ENCODE results near the gene RTP5. TPM values are rescaled to one million over a fixed set of nuclear protein-coding genes. Genes with fewer than 3 reads are reported as not detected.

The RTP5 gene
- total RNA-seq, 1 experiment from 2014 or later: not detected

DNA sequence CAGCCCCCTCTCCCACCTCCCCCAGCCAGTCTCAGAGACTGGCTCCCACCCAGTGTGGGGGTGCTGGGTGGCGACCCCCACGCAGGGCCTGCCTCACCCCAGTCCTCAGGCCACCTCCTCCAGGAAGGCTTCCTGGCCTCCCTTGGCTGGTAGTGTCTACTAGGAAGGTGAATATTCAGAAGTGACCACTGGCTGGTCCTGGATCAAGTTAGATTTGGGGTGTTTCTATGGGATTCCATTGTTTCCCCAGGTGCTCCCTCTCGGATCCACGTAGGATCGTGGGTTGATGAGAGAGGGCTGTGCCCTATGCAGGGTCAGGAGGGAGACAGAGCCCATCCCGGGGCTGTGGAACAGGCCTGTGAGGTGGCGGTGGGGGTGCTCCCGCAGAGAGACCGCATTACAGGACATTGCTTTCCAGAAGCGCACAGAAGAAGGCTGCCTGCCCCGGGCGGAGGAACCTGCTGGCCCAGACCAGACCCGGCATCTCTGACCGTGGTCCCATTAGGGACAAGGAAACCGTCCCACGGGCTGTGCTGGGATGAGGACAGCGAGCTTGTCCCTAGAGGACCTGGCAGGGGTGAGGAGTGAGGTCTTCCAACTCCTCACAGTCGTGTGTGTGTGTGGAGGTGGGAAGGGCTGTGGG, 14.2 kb upstream of the RTP5 start:
- DNase-seq (ENCODE audit: low read depth, low spot score) (no peak), ATAC-seq (no peak)
- H3K4me1 ChIP-seq (ENCODE audit: control insufficient read depth in 1 of 2, insufficient read depth in 2 of 2, low read length in 2 of 2): no peaks in the 10 kb centered on the region; a peak in 1 of 4 replicates
- H3K27ac ChIP-seq (ENCODE audit: low read depth, low read length): no peak overlapping the region
- H3K9ac ChIP-seq (ENCODE audit: low read length): no peak overlapping the region
- H2AFZ ChIP-seq (ENCODE audit: low read depth, low read length, poor library complexity, severe bottlenecking): no peak overlapping the region
- TF ChIP-seq, protein P1, sequence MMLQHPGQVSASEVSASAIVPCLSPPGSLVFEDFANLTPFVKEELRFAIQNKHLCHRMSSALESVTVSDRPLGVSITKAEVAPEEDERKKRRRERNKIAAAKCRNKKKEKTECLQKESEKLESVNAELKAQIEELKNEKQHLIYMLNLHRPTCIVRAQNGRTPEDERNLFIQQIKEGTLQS (IDR thresholded peaks at IDR 0.05): no peak
- TF ChIP-seq RAD21 (IDR thresholded peaks at IDR 0.05; ENCODE audit: low read depth) (no peak), SP1 (IDR thresholded peaks at IDR 0.05; ENCODE audit: low read depth) (no peak), CBX3 (IDR thresholded peaks at IDR 0.05; ENCODE audit: low read depth) (no peak), FOSL1 (IDR thresholded peaks at IDR 0.05; ENCODE audit: low read depth) (no peak), SRF (IDR thresholded peaks at IDR 0.05; ENCODE audit: low read depth) (no peak), POLR2A (IDR thresholded peaks at IDR 0.05; ENCODE audit: borderline replicate concordance, extremely low read depth, insufficient read depth, insufficient read length) (no peak), YY1 (IDR thresholded peaks at IDR 0.05; ENCODE audit: extremely low read depth, insufficient replicate concordance, low read depth, low read length) (no peak)
- TF ChIP-seq, protein P2, sequence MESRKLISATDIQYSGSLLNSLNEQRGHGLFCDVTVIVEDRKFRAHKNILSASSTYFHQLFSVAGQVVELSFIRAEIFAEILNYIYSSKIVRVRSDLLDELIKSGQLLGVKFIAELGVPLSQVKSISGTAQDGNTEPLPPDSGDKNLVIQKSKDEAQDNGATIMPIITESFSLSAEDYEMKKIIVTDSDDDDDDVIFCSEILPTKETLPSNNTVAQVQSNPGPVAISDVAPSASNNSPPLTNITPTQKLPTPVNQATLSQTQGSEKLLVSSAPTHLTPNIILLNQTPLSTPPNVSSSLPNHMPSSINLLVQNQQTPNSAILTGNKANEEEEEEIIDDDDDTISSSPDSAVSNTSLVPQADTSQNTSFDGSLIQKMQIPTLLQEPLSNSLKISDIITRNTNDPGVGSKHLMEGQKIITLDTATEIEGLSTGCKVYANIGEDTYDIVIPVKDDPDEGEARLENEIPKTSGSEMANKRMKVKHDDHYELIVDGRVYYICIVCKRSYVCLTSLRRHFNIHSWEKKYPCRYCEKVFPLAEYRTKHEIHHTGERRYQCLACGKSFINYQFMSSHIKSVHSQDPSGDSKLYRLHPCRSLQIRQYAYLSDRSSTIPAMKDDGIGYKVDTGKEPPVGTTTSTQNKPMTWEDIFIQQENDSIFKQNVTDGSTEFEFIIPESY (IDR thresholded peaks at IDR 0.05; ENCODE audit: extremely low read depth, insufficient replicate concordance, low read length): no peak
- TF ChIP-seq, protein P3, sequence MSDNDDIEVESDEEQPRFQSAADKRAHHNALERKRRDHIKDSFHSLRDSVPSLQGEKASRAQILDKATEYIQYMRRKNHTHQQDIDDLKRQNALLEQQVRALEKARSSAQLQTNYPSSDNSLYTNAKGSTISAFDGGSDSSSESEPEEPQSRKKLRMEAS (IDR thresholded peaks at IDR 0.05): no peak
- H3K36me3 ChIP-seq (ENCODE audit: control insufficient read depth in 1 of 2, insufficient read depth in 2 of 2, low read length in 2 of 2): no peaks in the 10 kb centered on the region
- ChIA-PET RAD21 (ENCODE audit: low non-redundant PET in 1 of 2, low total read pairs in 2 of 2, uncharacterized antibody in 2 of 2, unreplicated experiment in 2 of 2) (no interaction called here), POLR2A (no interaction called here), CTCF (no interaction called here)
- H3K4me3 ChIP-seq (replicated peaks in 1 of 2; ENCODE audit: low read depth in 1 of 2, low read length in 2 of 2): no peak overlapping the region
- H3K4me2 ChIP-seq (ENCODE audit: low read length): no peak overlapping the region
- H4K20me1 ChIP-seq (ENCODE audit: insufficient read depth): no peaks in the 10 kb centered on the region
- intact Hi-C loops (cut with micrococcal nuclease): no loop called here
- H3K79me2 ChIP-seq (ENCODE audit: insufficient read depth, low read length): no peaks in the 10 kb centered on the region
- H3K9me3 ChIP-seq (ENCODE audit: control insufficient read depth in 1 of 2, insufficient read depth in 1 of 2, low read depth in 1 of 2, low read length in 2 of 2): no peaks in the 10 kb centered on the region
- no peaks in the 10 kb centered on the region for H3K27me3 ChIP-seq (ENCODE audit: insufficient read depth, low read length)
- H3K9me2 ChIP-seq (ENCODE audit: insufficient read depth): no peaks in the 10 kb centered on the region
- no TSS peak for BruUV-seq (replicated peaks)

Data from HCT116 (cell line).